ENCODE results near the gene FMN2.
"Not testable (repeated sequence)": the region's sequence is repeated elsewhere in the genome, so short reads cannot be mapped to it uniquely, and the experiment has no call there.

FMN2 gene

DNA sequence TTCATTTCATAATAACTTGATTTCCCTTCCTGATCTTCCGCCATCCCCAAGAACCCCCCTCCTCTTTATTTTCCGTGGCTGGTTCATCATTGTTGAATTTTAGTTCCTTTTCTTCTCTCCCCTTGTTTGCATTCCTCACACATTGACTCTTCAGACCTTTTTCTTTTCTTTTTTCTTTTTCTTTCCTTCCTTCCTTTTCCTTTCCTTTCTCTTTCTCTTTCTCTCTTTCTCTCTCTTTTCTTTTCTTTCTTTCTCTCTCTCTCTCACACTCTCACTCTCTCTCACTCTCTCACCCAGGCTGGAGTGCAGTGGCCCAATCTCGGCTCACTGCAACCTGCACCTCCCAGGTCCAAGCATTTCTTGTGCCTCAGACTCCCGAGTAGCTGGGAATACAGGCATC lies 231.3 kb downstream of the FMN2 start:
- DNase-seq, result no peak

DNA sequence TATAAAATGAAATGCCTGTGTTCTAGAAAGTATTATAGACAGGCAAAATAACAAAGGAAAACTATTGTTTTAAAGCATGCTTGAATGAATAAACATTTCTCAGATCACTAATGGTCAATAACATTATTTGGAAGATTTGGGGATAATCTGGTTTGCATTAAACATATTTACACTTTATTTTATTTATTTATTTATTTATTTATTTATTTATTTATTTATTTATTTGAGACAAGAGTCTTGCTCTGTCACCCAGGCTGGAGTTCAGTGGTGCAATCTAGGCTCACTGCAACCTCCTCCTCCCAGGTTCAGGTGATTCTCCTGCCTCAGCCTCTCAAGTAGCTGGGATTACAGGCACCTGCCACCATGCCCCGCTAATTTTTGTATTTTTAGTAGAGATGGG lies 236.7 kb downstream of the FMN2 start:
- not testable (repeated sequence) for DNase-seq

GRCh38 chr1:240329443-240329842 lies 237.8 kb downstream of the FMN2 start:
- DNase-seq, result no peak

DNA sequence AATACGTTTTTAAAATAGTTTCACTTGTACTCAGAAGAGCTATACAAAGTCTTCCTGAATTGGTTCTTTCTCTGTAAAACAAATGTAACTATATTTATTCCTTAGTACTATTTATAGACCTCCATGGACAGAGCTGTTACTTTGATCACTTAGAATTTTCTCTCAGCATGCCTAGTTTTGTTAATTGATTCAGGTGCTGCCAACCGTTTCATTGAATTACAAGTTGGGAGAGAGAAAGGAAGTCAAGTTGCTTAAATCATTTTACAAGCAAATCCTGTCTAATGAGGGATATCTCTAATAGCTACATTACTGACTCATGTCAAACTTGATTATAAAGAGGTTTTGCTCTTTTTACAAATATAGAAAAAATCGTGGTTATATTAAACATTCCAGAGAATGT lies 241.0 kb downstream of the FMN2 start:
- DNase-seq, result no peak

GRCh38 chr1:240337781-240338180 lies 246.1 kb downstream of the FMN2 start:
- no peak for DNase-seq

DNA sequence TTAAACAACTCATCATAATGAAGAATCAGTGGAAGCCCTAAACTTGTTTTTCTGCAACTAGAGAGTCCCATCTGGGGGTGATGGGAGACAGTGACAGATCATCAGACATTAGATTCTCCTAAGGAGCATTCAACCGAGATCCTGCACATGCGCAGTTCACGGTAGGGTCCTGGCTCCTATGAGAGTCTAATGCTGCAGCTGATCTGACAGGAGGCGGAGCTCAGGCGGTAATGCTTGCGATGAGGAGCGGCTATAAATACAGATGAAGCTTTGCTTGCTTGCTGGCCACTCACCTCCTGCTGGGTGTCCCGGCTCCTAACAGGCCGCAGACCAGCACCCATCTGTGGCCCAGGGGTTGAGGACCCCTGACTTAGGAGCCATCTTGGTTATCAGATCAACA lies 247.2 kb downstream of the FMN2 start:
- no peak for DNase-seq

- no peak for DNase-seq
Observed at GRCh38 chr1:240341365-240342250, 249.9 kb downstream of the FMN2 start.

GRCh38 chr1:240342251-240342625 lies 250.6 kb downstream of the FMN2 start:
- DNase-seq, result no peak

- DNase-seq, result no peak
Observed at GRCh38 chr1:240343045-240343444, 251.4 kb downstream of the FMN2 start.

- no peak for DNase-seq
Observed at GRCh38 chr1:240343966-240344365, 252.3 kb downstream of the FMN2 start.

GRCh38 chr1:240344918-240345317 lies 253.2 kb downstream of the FMN2 start:
- no peak for DNase-seq

DNA sequence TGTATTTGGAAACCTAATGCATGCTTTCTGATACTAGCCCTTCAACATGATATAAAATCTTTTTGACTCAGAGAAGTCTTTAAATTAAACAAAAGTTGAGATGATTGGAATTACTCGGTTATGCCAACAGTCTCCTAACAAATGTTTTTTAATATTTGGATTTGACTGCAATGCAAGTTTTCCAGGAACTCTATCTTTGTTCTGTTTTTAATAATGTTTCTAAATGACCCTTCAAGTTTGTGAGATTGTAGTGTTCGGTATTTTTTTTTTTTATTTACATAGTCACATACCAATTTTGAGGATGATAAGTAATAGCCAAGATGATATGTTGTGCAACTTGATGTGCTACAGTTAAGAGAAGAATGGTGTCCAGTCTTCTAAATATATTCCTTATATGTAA lies 258.0 kb downstream of the FMN2 start:
- no peak for DNase-seq

DNA sequence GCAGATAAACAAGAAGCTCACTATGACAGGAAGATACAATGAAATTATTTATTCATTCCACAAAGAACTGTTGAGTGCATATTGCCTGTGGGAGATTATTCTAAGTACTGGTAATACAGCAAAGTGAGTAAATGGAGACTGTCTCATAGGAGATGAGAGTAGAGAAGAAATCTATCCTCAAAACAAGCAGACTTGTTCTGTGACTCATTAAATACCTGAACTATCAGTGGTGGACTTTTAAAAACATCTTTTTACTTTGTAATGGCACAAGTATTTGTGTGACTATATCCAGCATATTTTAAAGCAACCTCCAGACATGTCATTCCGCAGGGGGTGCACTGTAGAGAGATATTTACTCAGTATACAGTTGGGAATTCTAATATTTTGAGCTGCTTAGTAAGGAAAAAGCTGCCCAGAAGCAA lies 259.2 kb downstream of the FMN2 start:
- DNase-seq, result no peak

DNA sequence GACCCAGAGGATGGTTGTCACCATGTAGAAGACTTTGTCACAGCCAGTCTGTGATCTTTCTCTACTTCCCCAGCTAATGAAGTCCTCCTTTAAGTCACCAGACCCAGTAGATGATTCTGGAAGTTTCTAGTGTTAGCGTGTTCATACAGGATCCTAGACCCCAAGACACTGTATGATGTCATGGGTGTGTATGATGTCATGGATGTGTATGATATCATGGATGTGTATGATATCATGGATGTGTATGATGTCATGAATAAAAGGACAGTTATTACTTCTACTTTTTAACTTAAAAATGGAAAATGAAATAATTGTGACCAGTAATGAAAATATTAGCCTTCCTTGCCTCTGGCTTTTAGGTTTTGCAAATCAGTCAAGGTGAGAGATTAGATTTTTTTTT lies 260.0 kb downstream of the FMN2 start:
- DNase-seq, result no peak

GRCh38 chr1:240352769-240353168 lies 261.1 kb downstream of the FMN2 start:
- no peak for DNase-seq

DNA sequence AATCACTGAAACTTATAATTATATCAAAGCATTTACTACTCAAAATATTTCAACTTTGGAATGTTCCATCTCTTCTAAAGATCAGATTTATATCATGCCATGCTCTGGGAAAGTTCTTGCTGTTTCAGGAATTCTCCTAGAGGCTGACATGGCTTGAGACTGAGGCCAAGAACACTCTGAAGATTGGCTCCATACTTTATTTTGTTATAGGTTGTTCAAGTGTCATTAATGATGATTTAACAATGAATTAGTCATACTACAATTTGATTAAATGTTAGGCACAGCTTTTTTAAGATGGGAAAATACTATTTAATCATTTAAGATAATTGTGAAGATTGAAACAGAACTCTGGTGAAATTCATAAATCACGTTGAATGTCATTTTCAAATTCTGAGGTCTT lies 264.9 kb downstream of the FMN2 start:
- no peak for DNase-seq

DNA sequence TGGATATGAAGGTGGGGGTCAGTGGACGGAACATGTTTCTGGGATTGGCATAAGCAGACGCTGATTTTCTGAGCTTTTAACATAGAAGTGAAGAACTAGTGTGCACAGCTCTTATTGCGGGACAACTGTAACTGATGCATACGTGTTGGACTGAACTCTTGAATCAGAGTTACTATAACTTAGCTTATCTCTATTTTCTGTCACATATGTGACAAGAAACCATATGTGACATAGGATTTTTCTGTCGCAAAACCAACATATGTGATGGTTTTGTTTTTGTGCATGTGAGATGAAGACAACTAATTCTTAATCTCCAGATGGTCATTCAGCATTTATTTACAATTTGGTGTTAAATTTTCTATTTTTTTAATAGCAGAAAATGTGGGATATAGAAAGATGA lies 270.4 kb downstream of the FMN2 start:
- no peak for DNase-seq

- no peak for DNase-seq
Observed at GRCh38 chr1:240362826-240363225, 271.1 kb downstream of the FMN2 start.

DNA sequence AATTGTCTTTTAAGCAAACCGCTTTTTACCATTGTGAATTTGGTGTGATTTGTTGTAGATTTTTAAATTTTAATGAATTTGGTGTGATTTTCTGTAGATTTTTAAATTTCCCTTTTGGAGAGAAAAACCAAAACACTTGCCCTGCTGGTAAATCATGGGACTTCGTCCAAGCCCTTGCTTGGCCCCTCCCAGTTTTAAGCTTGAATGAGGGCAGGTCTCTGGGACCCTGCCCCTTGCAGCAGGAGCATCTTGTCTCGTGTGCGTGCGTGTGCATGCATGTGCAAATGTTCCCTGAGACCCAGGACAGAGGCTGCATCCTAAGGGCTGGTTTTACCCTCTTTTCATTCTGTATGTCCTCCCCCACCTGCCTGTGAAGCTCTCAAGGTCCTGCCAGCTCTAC lies 271.6 kb downstream of the FMN2 start:
- no peak for DNase-seq

GRCh38 chr1:240363914-240364313 lies 272.2 kb downstream of the FMN2 start:
- no peak for DNase-seq

GRCh38 chr1:240366636-240367035 lies 275.0 kb downstream of the FMN2 start:
- no peak for DNase-seq

DNA sequence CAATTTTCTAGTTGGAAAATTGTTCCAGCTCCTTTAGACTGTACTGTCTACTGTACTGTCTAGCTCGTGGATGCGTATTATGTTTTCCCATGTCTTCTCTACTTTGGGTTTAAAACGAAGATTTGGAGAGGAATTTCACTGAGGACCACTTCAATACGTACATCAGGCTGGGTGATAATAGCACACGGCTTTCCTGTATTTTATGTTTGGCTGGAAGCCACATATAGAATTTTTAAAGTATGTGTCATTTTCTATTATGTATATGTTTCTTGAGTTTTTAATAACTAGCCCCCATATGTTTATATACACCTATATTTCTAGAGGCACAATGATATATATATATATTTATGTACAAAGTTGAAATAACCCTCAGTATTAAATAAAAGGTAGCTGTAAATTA lies 293.9 kb downstream of the FMN2 start:
- DNase-seq, result no peak

- no peak for DNase-seq
Observed at GRCh38 chr1:240385985-240386978, 294.6 kb downstream of the FMN2 start.

GRCh38 chr1:240387051-240387450 lies 295.4 kb downstream of the FMN2 start:
- DNase-seq, result no peak

Measured in stimulated activated CD4-positive, alpha-beta T cell treated with anti-CD3 and anti-CD28 coated beads, Interleukin-15, amount 100 ng/mL, for 24 hours (primary cell).